Upper lobe of left lung (tissue), 4 donors: ENCODE data around the gene NFIB.

Experiments used
- CTCF ChIP-seq, 6 experiments: fragments of 450-650 bp in 4 of 6; fragments of 200-600 bp in 2 of 6; sonication (generic) in 2 of 6; IDR thresholded peaks; one replicate each; pipeline ENCODE4 v1.5.1; 2016 to 2019; ENCODE audit warnings: antibody characterized with exemption in 6 of 6
- EP300 ChIP-seq, 4 donors: sonication (generic); formaldehyde crosslinking; IDR thresholded peaks; one replicate each; pipeline ENCODE4 v1.5.1; 2017; ENCODE audit warnings: antibody characterized with exemption in 4 of 4, control low read depth in 2 of 4
- POLR2A ChIP-seq, 4 donors: fragments of 450-650 bp; IDR thresholded peaks; one replicate each; pipeline ENCODE4 v1.5.1; 2016 to 2017; ENCODE audit warnings: antibody characterized with exemption in 4 of 4, mild to moderate bottlenecking in 2 of 4
- POLR2AphosphoS5 ChIP-seq, 2 donors: sonication (generic); formaldehyde crosslinking; IDR thresholded peaks; one replicate each; pipeline ENCODE4 v1.5.1; 2017; ENCODE audit warnings: antibody characterized with exemption in 2 of 2

GRCh38 chr9:14063756-14064155 lies 250.2 kb downstream of the NFIB start:
- TF ChIP-seq POLR2AphosphoS5 (IDR thresholded peaks at IDR 0.05), result no peak
- no peak for TF ChIP-seq CTCF (IDR thresholded peaks at IDR 0.05)
- TF ChIP-seq EP300 (IDR thresholded peaks at IDR 0.05), result no peak
- no peak for TF ChIP-seq POLR2A (IDR thresholded peaks at IDR 0.05)
